NAMALWA (cell line): ENCODE data around the gene CTU2.

ENCODE experiments used
- DNase-seq: peaks from one replicate; pipeline ENCODE4 v3.0.0-alpha.2; 2015; ENCODE audit warnings: low spot score

Gene CTU2

GRCh38 chr16:88730632-88731607, 24.6 kb downstream of the CTU2 start:
- DNase-seq, result no peak

- DNase-seq, result no peak
Observed at GRCh38 chr16:88731699-88732098, 25.4 kb downstream of the CTU2 start.

- peak; percentile 31 for DNase-seq
Observed at GRCh38 chr16:88732172-88732960, 26.1 kb downstream of the CTU2 start.

- no peak for DNase-seq
Observed at GRCh38 chr16:88732961-88733294, 26.6 kb downstream of the CTU2 start.

GRCh38 chr16:88733630-88734360, 27.5 kb downstream of the CTU2 start:
- no peak for DNase-seq

- no peak for DNase-seq
Observed at GRCh38 chr16:88734361-88734728, 28.0 kb downstream of the CTU2 start.

GRCh38 chr16:88735121-88735520, 28.8 kb downstream of the CTU2 start:
- DNase-seq, result no peak

- no peak for DNase-seq
Observed at GRCh38 chr16:88735616-88736015, 29.3 kb downstream of the CTU2 start.

GRCh38 chr16:88736088-88736487, 29.8 kb downstream of the CTU2 start:
- DNase-seq, result no peak

GRCh38 chr16:88736496-88736895, 30.2 kb downstream of the CTU2 start:
- DNase-seq, result no peak

GRCh38 chr16:88737298-88738150, 31.2 kb downstream of the CTU2 start:
- peak; percentile 78 for DNase-seq

GRCh38 chr16:88738151-88739084, 32.1 kb downstream of the CTU2 start:
- DNase-seq, result no peak

- no peak for DNase-seq
Observed at GRCh38 chr16:88739139-88739976, 33.1 kb downstream of the CTU2 start.

- no peak for DNase-seq
Observed at GRCh38 chr16:88739977-88740726, 33.8 kb downstream of the CTU2 start.

GRCh38 chr16:88740727-88741055, 34.4 kb downstream of the CTU2 start:
- no peak for DNase-seq

GRCh38 chr16:88741368-88741767, 35.1 kb downstream of the CTU2 start:
- DNase-seq, result no peak

- peak; percentile 48 for DNase-seq
Observed at GRCh38 chr16:88742896-88743605, 36.7 kb downstream of the CTU2 start.
